ENCODE measurements around the gene EIF3L. TPM values are rescaled to one million over a fixed set of nuclear protein-coding genes. Genes with fewer than 3 reads are reported as not detected.

The EIF3L gene
- total RNA-seq, 2 experiments from 2014 or later = 632 to 670 TPM

DNA sequence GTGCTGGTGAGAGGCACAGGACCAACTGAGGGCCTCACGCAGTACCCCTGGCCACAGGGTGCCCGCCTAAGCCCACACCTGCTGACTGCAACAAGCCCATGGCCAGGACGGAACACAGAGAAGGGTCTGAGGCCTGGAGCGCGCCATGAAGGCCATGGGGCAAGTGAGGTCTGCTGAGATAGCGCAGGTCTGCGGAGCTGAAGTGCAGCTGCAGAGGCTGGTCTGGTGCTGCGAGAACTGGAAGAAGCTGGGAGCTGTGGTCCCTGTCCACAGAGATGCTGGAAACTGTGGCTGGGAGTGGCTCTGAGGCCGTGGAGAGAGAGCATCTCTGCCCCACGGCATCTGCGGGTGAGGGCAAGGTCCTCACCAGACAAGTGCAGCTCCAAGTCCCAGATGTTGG lies 17.7 kb upstream of the EIF3L start:
- peaks cover 17% of the 10 kb centered on the region for H3K36me3 Mint-ChIP-seq (ENCODE audit: low read depth)
- intact Hi-C loops (cut with DNase I, micrococcal nuclease) = no loop called here
- CTCF ChIA-PET = no interaction called here
- H3K27me3 Mint-ChIP-seq = no peaks in the 10 kb centered on the region
- no peak overlapping the region for H3K4me3 Mint-ChIP-seq
- POLR2A ChIA-PET = no interaction called here
- no peak overlapping the region for H3K27ac Mint-ChIP-seq
- ATAC-seq = no peak
- no peaks in the 10 kb centered on the region for H3K4me1 Mint-ChIP-seq
- DNase-seq = no peak
- no peaks in the 10 kb centered on the region for H3K9me3 Mint-ChIP-seq (ENCODE audit: low read depth)

DNA sequence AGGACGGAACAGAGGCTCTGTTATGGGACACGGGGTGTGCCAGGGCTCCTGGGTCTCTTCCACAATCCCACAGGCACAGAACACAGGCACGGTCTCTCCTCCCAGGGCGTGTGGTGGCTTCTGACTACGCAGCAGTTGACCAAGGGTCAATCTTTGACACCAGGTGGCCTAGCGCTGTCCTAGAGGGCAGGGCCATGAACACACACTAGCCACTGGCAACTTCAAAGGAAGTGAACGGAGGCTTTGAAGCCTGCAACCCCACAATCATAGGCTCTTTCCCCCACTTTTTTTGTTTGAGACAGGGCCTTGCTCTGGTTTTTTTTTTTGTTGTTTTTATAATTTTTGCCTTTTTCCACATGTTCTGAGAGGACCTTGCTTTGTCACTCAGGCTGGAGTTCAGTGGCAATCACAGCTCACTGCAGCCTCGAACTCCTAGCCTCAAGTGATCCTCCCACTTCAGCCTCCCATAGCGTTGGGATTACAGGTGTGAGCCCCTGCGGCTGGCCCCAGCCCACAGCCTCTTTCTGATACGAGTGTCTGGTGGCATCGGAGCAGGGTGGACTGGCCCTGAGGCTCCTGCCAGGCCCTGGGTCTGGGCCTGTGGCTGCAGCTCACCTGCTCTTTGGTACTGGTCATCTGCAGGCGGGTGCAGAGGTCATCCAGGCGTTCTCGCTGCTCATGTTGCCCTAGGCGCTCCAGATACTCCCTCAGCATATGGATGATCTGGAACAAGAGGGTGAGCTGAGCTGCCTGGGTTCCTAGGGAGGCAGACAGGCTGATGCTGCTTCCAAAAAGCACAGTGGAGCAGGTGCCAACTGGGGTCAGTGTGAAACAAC lies 17.0 kb upstream of the EIF3L start:
- Mint-ChIP-seq H3K27me3 (no peaks in the 10 kb centered on the region), H3K9me3 (ENCODE audit: low read depth) (no peaks in the 10 kb centered on the region), H3K4me1 (no peaks in the 10 kb centered on the region), H3K36me3 (ENCODE audit: low read depth) (peaks cover 21% of the 10 kb centered on the region), H3K4me3 (no peak overlapping the region), H3K27ac (no peak overlapping the region)
- ATAC-seq = no peak
- ChIA-PET POLR2A (no interaction called here), CTCF (no interaction called here)
- intact Hi-C loops (cut with DNase I, micrococcal nuclease) = no loop called here
- no peak for DNase-seq

DNA sequence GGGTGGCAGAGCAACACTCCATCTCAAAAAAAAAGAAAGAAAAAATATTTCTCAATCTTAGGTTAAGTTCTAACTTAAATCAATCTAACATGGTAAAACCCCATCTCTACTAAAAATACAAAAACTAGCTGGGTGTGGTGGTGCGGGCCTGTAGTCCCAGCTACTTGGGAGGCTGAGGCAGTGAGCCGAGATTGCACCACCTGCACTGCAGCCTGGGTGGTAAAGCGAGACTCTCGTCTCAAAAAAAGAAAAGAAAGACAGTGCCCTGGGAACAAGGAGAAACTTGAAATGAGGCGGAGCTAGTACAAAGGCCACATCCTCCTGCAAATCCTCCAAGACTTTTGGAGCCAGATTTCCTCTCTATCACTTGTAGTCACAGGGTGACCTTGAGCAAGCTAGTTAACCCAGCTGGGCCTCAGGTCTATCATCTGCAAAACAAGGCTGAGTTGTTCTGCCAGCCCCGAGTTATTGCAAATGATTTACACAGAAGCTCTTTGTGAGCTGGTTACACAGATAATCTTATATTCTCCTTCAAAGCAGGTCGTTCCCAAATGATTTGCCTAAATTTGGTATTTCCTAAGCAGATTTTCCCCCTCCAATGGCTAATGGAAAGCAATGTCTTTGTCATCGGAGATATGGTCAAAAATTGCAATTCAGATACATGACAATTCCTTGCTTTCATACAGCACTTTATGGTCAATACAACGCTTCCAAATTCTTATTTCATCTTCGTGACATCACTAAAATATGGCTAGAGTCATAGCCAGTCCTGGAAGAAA lies 7.0 kb upstream of the EIF3L start:
- H3K4me3 Mint-ChIP-seq = peak overlapping the region; percentile 83
- CTCF ChIA-PET = interaction anchor here (0.6 to 3.0 kb wide), 4 partner anchors 12 to 1046 kb away, joined by 3 to 18 read pairs (median 4); no protein-coding TSS in a partner anchor
- H3K27me3 Mint-ChIP-seq = no peaks in the 10 kb centered on the region
- POLR2A ChIA-PET = interaction anchor here (0.6 to 0.7 kb wide), 2 partner anchors 20 to 342 kb away, joined by 3 to 8 read pairs; no protein-coding TSS in a partner anchor
- H3K9me3 Mint-ChIP-seq (ENCODE audit: low read depth) = peaks cover 2% of the 10 kb centered on the region
- intact Hi-C loops (cut with DNase I, micrococcal nuclease) = loop anchor here in 1 of 2 experiments (10.0 kb wide), 1 partner anchor 113 kb away; the partner anchor contains the start of genes C22orf23 and POLR2F
- H3K36me3 Mint-ChIP-seq (ENCODE audit: low read depth) = peaks cover 10% of the 10 kb centered on the region
- peaks cover 16% of the 10 kb centered on the region for H3K4me1 Mint-ChIP-seq
- no peak for DNase-seq
- ATAC-seq = no peak
- H3K27ac Mint-ChIP-seq = no peak overlapping the region

DNA sequence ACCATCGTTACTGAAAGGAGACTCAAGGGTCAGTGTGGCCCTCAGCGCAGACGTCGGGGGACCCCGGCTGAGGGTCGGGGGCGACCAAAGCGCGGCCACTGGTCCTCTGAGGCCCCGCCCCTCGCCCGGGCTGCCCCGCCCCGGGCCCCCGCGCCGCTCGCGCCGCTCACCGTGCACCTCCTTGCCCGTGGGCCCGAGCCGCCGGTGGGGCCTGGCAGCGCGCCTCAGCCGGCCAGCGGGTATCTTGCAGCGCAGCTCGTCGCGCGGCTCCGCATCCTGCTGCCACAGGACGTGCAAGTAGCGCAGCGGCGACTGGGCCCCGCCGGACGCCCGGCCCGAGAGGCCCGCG lies 5.5 kb upstream of the EIF3L start:
- Mint-ChIP-seq H3K36me3 (ENCODE audit: low read depth) (peaks cover 15% of the 10 kb centered on the region), H3K9me3 (ENCODE audit: low read depth) (peaks cover 2% of the 10 kb centered on the region), H3K27me3 (no peaks in the 10 kb centered on the region), H3K27ac (peak overlapping the region; percentile 88), H3K4me1 (peaks cover 26% of the 10 kb centered on the region), H3K4me3 (peak overlapping the region; percentile 83)
- DNase-seq (peak; percentile 70), ATAC-seq (peak; percentile 30)
- ChIA-PET POLR2A (interaction anchor here (0.6 to 1.3 kb wide), 8 partner anchors 10 to 185 kb away, joined by 3 to 9 read pairs (median 4); partner anchors contain the start of genes C22orf23, GCAT and POLR2F), CTCF (interaction anchor here (0.5 to 3.0 kb wide), 9 partner anchors 8 to 237 kb away, joined by 3 to 18 read pairs (median 4); partner anchors contain the start of gene PDXP)
- intact Hi-C loops (cut with DNase I, micrococcal nuclease) = loop anchor here (1.0 to 10.0 kb wide), 16 partner anchors 25 to 838 kb away; partner anchors contain the start of genes C22orf23 (in 2 of the 2), POLR2F (in 2 of the 2), DMC1 (in 1 of the 2) and GCAT (in 1 of the 2)

DNA sequence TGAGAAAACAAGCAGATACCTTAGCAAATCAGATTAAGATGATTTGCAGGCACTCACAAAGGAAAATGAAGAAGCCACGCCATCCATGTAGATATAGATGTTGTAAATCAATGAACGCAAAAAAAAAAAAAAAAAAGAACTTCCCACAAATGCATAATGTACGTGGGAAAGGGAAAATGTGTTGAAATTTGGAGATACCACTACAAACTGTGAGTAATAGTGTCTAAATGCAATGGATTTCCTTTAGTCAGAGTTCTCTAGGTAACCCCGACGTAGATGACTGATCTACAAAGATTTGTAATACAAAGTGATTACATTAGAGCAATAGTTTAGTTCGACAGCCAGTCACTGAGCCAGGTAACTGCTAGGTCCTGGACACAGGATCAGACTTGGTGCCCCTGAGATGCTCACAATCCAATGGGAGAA lies 4.3 kb upstream of the EIF3L start:
- peaks cover 24% of the 10 kb centered on the region for H3K36me3 Mint-ChIP-seq (ENCODE audit: low read depth)
- peaks cover 2% of the 10 kb centered on the region for H3K9me3 Mint-ChIP-seq (ENCODE audit: low read depth)
- H3K4me1 Mint-ChIP-seq = peaks cover 31% of the 10 kb centered on the region
- POLR2A ChIA-PET = interaction anchor here (0.6 to 1.3 kb wide), 3 partner anchors 11 to 162 kb away, joined by 3 to 6 read pairs (median 4); no protein-coding TSS in a partner anchor
- no peak for ATAC-seq
- intact Hi-C loops (cut with DNase I, micrococcal nuclease) = loop anchor here (1.0 to 10.0 kb wide), 19 partner anchors 27 to 836 kb away; partner anchors contain the start of genes C22orf23 (in 2 of the 2), GCAT (in 2 of the 2), POLR2F (in 2 of the 2) and CSNK1E (in 1 of the 2)
- CTCF ChIA-PET = interaction anchor here (0.7 to 2.0 kb wide), 6 partner anchors 17 to 201 kb away, joined by 3 to 7 read pairs (median 4); no protein-coding TSS in a partner anchor
- DNase-seq = no peak
- H3K4me3 Mint-ChIP-seq = peak overlapping the region; percentile 83
- peak overlapping the region; percentile 76 for H3K27ac Mint-ChIP-seq
- H3K27me3 Mint-ChIP-seq = no peaks in the 10 kb centered on the region

DNA sequence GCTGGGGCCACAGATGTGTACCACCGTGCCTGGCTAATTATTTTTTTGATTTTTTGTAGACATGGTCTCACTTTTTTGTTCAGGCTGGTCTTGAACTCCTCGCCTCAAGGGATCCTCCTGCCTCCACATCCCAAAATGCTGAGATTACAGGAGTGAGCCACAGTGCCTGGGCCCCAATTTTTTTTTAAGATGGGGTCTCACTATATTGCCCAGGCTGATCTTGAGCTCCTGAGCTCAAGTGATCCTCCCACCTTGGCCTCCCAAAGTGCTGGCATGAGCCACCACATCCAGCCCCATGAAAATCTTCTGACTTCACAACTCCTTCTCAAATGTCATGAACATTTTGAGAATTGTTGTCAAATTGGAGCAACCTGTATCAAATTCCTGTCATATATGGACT lies 2.8 kb upstream of the EIF3L start:
- DNase-seq (no peak), ATAC-seq (no peak)
- H3K27me3 Mint-ChIP-seq = no peaks in the 10 kb centered on the region
- peaks cover 44% of the 10 kb centered on the region for H3K4me1 Mint-ChIP-seq
- intact Hi-C loops (cut with DNase I, micrococcal nuclease) = loop anchor here (5.0 to 10.0 kb wide), 4 partner anchors 39 to 661 kb away; partner anchors contain the start of genes C22orf23 (in 1 of the 2), CSNK1E (in 1 of the 2), DDX17 (in 1 of the 2) and GCAT (in 1 of the 2)
- H3K36me3 Mint-ChIP-seq (ENCODE audit: low read depth) = peaks cover 36% of the 10 kb centered on the region
- H3K9me3 Mint-ChIP-seq (ENCODE audit: low read depth) = peaks cover 2% of the 10 kb centered on the region
- no peak overlapping the region for H3K27ac Mint-ChIP-seq
- ChIA-PET CTCF (interaction anchor here (0.6 to 2.9 kb wide), 2 partner anchors 17 to 1921 kb away, joined by 3 to 12 read pairs; no protein-coding TSS in a partner anchor), POLR2A (interaction anchor here (0.6 to 0.7 kb wide), 2 partner anchors 42 to 59 kb away, joined by 3 to 7 read pairs; partner anchors contain the start of gene MICALL1)
- H3K4me3 Mint-ChIP-seq = no peak overlapping the region

DNA sequence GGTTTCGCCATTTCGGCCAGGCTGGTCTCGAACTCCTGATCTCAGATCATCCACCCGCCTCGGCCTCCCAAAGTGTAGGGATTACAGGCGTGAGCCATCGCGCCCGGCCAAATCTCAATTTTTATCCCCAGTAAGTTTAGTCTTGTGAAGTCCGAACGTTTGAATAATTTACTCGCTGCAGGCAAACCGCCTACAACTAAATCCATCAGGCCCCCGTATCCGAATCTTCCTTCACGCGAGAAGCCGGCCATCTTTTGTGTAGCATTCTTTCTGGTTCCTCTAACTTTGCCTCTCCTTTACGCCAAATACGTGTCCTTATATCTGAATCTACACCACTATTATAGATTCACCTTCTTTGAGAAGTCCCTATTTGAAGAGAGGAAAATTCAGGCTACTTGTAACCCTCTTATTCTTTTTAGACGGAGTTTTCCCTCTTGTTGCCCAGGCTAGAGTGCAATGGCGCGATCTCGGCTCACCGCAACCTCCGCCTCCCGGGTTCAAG lies 581 bp upstream of the EIF3L start:
- CTCF ChIA-PET = interaction anchor here (0.6 to 1.6 kb wide), 3 partner anchors 12 to 914 kb away, joined by 3 to 7 read pairs (median 3); no protein-coding TSS in a partner anchor
- H3K36me3 Mint-ChIP-seq (ENCODE audit: low read depth) = peaks cover 45% of the 10 kb centered on the region
- H3K4me3 Mint-ChIP-seq = peak overlapping the region; percentile 90
- no peaks in the 10 kb centered on the region for H3K27me3 Mint-ChIP-seq
- intact Hi-C loops (cut with DNase I, micrococcal nuclease) = loop anchor here (1.0 to 10.0 kb wide), 13 partner anchors 15 to 659 kb away; partner anchors contain the start of genes C22orf23 (in 2 of the 2), GCAT (in 2 of the 2), POLR2F (in 2 of the 2) and CSNK1E (in 1 of the 2)
- H3K27ac Mint-ChIP-seq = peak overlapping the region; percentile 96
- H3K9me3 Mint-ChIP-seq (ENCODE audit: low read depth) = peaks cover 2% of the 10 kb centered on the region
- peaks cover 43% of the 10 kb centered on the region for H3K4me1 Mint-ChIP-seq
- DNase-seq (peak; percentile 62), ATAC-seq (no peak)
- POLR2A ChIA-PET = no interaction called here

DNA sequence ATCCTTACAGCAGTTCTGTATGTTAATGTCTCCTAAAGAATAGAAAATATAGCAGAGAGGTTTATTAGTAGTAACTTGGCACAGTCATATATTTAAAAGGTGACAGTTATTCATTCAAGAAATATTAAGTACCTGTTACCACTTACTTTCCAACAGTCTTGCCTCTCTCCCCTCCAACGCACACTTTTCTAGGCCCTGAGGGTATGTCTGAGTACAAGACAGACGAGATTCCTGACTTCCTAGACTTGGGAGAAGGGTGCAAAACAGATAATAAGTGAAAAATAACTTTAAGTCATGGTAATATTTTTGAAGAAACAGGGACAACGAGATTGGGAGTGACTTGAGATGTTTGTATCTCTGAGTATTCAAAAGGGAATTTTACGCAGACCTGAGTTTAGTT lies 1.6 kb downstream of the EIF3L start:
- H3K36me3 Mint-ChIP-seq (ENCODE audit: low read depth) = peaks cover 62% of the 10 kb centered on the region
- ATAC-seq = no peak
- ChIA-PET CTCF (interaction anchor here (0.6 to 6.8 kb wide), 2 partner anchors 12 to 34 kb away, joined by 3 to 48 read pairs; no protein-coding TSS in a partner anchor), POLR2A (no interaction called here)
- peaks cover 52% of the 10 kb centered on the region for H3K4me1 Mint-ChIP-seq
- no peaks in the 10 kb centered on the region for H3K9me3 Mint-ChIP-seq (ENCODE audit: low read depth)
- no peaks in the 10 kb centered on the region for H3K27me3 Mint-ChIP-seq
- no peak for DNase-seq
- no peak overlapping the region for H3K27ac Mint-ChIP-seq
- peak overlapping the region; percentile 90 for H3K4me3 Mint-ChIP-seq
- intact Hi-C loops (cut with DNase I, micrococcal nuclease) = no loop called here

DNA sequence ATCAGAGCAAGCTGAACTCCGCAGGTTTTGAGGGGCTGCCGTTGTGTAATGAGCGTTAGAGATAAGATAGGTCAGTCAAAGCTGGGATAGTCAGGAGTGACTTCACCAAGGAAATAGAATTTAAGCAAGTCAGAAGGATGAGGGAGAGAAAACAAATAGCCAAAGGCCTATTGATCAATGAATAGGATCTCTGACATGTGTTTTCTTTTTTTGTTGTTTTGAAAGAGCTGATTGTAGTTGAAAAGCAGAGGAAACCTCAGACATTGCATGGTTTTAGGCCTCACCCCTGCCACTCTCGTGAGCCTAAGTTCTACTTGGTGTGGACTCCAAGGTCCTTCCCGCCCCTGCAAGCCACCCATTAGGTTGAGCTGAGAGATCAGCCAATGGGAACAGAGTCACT lies 3.2 kb downstream of the EIF3L start:
- ChIA-PET POLR2A (interaction anchor here (0.6 kb wide), 1 partner anchor 102 kb away, joined by 3 read pairs; no protein-coding TSS in a partner anchor), CTCF (interaction anchor here (0.6 to 6.8 kb wide), 3 partner anchors 9 to 29 kb away, joined by 3 to 48 read pairs (median 3); partner anchors contain the start of gene GALR3)
- DNase-seq (no peak), ATAC-seq (no peak)
- no peaks in the 10 kb centered on the region for H3K9me3 Mint-ChIP-seq (ENCODE audit: low read depth)
- H3K27ac Mint-ChIP-seq = no peak overlapping the region
- H3K36me3 Mint-ChIP-seq (ENCODE audit: low read depth) = peaks cover 67% of the 10 kb centered on the region
- no peaks in the 10 kb centered on the region for H3K27me3 Mint-ChIP-seq
- no peak overlapping the region for H3K4me3 Mint-ChIP-seq
- peaks cover 50% of the 10 kb centered on the region for H3K4me1 Mint-ChIP-seq
- intact Hi-C loops (cut with DNase I, micrococcal nuclease) = no loop called here

DNA sequence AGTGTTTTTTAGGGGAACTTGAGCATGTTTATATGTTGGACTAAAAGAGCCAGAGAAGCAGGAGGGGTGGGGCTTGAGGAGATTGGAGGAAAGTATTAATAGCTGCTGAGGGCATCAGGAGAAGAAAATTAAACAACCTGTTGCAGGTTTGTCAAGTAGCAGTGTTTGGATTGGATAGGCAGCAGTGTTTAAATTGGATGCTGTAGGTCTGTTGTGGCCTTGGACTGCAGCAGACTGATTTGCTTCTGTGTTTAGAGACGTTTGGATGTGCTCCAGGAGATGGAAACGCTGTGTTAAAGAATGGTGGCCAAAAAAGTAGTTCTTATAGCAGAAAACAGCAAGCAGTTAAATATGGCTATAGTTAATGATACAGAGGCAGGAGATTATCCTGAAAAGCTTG lies 5.7 kb downstream of the EIF3L start:
- POLR2A ChIA-PET = no interaction called here
- Mint-ChIP-seq H3K4me1 (peaks cover 37% of the 10 kb centered on the region), H3K9me3 (ENCODE audit: low read depth) (no peaks in the 10 kb centered on the region), H3K4me3 (no peak overlapping the region), H3K36me3 (ENCODE audit: low read depth) (peaks cover 60% of the 10 kb centered on the region), H3K27ac (peak overlapping the region; percentile 28), H3K27me3 (no peaks in the 10 kb centered on the region)
- CTCF ChIA-PET = interaction anchor here (2.8 to 6.8 kb wide), 2 partner anchors 8 to 37 kb away, joined by 12 to 48 read pairs; no protein-coding TSS in a partner anchor
- DNase-seq (no peak), ATAC-seq (no peak)
- intact Hi-C loops (cut with DNase I, micrococcal nuclease) = no loop called here
